Testis (tissue), 3 donors: ENCODE data around the gene IL36B. TPM values are rescaled to one million over a fixed set of nuclear protein-coding genes. Genes with fewer than 3 reads are reported as not detected.

ENCODE experiments used
- DNase-seq: peaks from one replicate; pipeline ENCODE4 v3.0.0-alpha.2; 2019
- H3K27ac ChIP-seq, 2 donors: fragments of 200-600 bp; sonication (generic); one replicate each; pipeline ENCODE4 v1.5.1; 2019
- H3K27me3 ChIP-seq: fragments of 200-600 bp; sonication (generic); one replicate; pipeline ENCODE4 v1.5.1; 2019
- H3K36me3 ChIP-seq: fragments of 200-600 bp; sonication (generic); one replicate; pipeline ENCODE4 v1.5.1; 2017; ENCODE audit warnings: low read depth; ENCODE audit errors: missing control alignments
- H3K4me1 ChIP-seq: fragments of 200-600 bp; sonication (generic); one replicate; pipeline ENCODE4 v1.5.1; 2019
- H3K4me3 ChIP-seq, 2 donors: fragments of 200-600 bp; sonication (generic); one replicate each; pipeline ENCODE4 v1.5.1; 2017 to 2019
- H3K9me3 ChIP-seq: fragments of 200-600 bp; sonication (generic); one replicate; pipeline ENCODE4 v1.5.1; 2017
- CTCF ChIP-seq, 3 experiments: fragments of 450-650 bp in 2 of 3; fragments of 200-600 bp in 1 of 3; sonication (generic) in 1 of 3; IDR thresholded peaks; one replicate each; pipeline ENCODE4 v1.5.1; 2016 to 2019; ENCODE audit warnings: antibody characterized with exemption in 3 of 3, mild to moderate bottlenecking in 2 of 3, moderate library complexity in 1 of 3
- POLR2A ChIP-seq: fragments of 450-650 bp; IDR thresholded peaks from one replicate; pipeline ENCODE4 v1.6.1; 2017; ENCODE audit warnings: antibody characterized with exemption, mild to moderate bottlenecking, moderate library complexity
- WGBS, 2 donors: methylation state at CpG; one replicate each; pipeline ENCODE4 v1.1.5; 2018; 5-methylcytosine and 5-hydroxymethylcytosine counted together
- intact Hi-C: fragments of 100-400 bp; cut with DNase I; formaldehyde crosslinking; loops from one replicate; pipeline ENCODE4 v1.15.1; 2023; ENCODE audit warnings: low total_unique reads
- polyA plus RNA-seq: library from polyadenylated mRNA; stranded (reverse); fragments of 350-450 nt; fragmentation: Illumina TruSeq; extraction: RNeasy Lipid Tissue Mini Kit (QIAGEN cat#74804); gene quantifications from one replicate; pipeline ENCODE4 v1.2.3, GENCODE V29; 2014; ENCODE audit warnings: low read depth, low replicate concordance; ENCODE audit not compliant: insufficient read depth
- total RNA-seq, 2 donors: library from RNA; depleted of rRNA; stranded (reverse); fragments of >200 nt; gene quantifications; one replicate each; pipeline ENCODE4 v1.2.3, GENCODE V29; 2016

The IL36B gene
- total and polyA plus RNA-seq, 3 donors from 2014 or later: not detected

DNA sequence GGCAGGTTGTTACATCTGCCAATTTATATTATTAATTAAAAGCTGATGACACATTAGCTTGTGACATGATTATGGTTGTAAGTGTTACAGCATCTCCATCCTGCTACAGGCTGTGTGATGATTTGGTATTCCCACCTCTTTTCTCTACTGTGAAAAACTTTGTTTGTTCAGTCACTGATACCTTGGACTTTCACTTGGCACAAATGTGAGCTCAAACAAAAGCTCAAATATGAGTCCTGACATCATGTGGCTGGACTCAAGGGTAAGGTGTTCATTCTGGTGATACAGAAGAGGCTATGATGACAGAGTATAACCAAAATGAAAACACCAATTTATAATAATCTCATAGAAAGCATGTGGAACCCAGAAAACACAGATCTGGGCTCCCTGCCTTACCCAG lies 58.8 kb downstream of the IL36B start:
- Histone ChIP-seq H3K36me3 (no peaks in the 10 kb centered on the region), H3K4me1 (no peaks in the 10 kb centered on the region), H3K27me3 (no peaks in the 10 kb centered on the region), H3K4me3 (no peak overlapping the region), H3K9me3 (no peaks in the 10 kb centered on the region), H3K27ac (no peak overlapping the region)
- TF ChIP-seq CTCF (IDR thresholded peaks at IDR 0.05) (no peak), POLR2A (no peak)
- intact Hi-C loops: no loop called here
- no peak for DNase-seq

DNA sequence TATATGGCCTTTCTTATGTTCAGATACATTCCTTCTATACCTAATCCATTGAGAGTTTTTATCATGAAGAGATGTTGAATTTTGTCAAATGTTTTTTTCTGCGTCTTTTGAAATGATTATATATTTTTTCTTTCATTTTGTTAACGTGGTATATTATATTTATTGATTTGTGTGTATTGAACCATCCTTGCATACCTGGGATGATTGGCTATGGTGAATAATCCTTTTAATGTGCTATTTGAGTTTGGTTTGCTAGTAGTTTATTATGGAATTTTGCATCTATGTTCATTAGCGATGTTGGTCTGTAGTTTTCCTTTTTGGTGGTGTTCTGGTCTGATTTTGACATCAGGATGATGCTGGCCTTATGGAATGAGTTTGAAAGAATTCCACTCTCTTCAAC lies 63.1 kb downstream of the IL36B start:
- Histone ChIP-seq H3K9me3 (no peaks in the 10 kb centered on the region), H3K4me3 (no peak overlapping the region), H3K27me3 (no peaks in the 10 kb centered on the region), H3K27ac (no peak overlapping the region), H3K4me1 (no peaks in the 10 kb centered on the region), H3K36me3 (no peaks in the 10 kb centered on the region)
- 72 to 75% methylated on average over 3 of the region's 3 CpGs for WGBS, 2 donors
- DNase-seq: no peak
- no peak for TF ChIP-seq POLR2A
- no peak for TF ChIP-seq CTCF (IDR thresholded peaks at IDR 0.05)
- intact Hi-C loops: no loop called here

DNA sequence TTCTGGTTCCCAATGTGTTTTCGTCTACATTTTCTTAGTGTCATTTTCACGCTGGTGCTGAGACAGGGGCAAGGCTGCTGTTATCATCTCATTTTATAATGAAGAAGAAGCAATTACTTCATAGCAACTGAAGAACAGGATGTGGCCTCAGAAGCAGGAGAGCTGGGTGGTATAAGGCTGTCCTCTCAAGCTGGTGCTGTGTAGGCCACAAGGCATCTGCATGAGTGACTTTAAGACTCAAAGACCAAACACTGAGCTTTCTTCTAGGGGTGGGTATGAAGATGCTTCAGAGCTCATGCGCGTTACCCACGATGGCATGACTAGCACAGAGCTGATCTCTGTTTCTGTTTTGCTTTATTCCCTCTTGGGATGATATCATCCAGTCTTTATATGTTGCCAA lies 67.6 kb downstream of the IL36B start:
- no peaks in the 10 kb centered on the region for H3K36me3 ChIP-seq
- H3K27ac ChIP-seq: no peak overlapping the region
- no peak for DNase-seq
- WGBS, 2 donors: 95 to 96% methylated on average over 5 of the region's 5 CpGs
- H3K4me3 ChIP-seq: no peak overlapping the region
- intact Hi-C loops: no loop called here
- no peaks in the 10 kb centered on the region for H3K27me3 ChIP-seq
- no peaks in the 10 kb centered on the region for H3K4me1 ChIP-seq
- no peaks in the 10 kb centered on the region for H3K9me3 ChIP-seq
- TF ChIP-seq CTCF (IDR thresholded peaks at IDR 0.05): no peak
- TF ChIP-seq POLR2A: no peak

GRCh38 chr2:112980537-112980936 lies 72.1 kb downstream of the IL36B start:
- H3K36me3 ChIP-seq: no peaks in the 10 kb centered on the region
- TF ChIP-seq POLR2A (no peak), CTCF (IDR thresholded peaks at IDR 0.05) (no peak)
- no peaks in the 10 kb centered on the region for H3K4me1 ChIP-seq
- no peak overlapping the region for H3K27ac ChIP-seq
- no peaks in the 10 kb centered on the region for H3K27me3 ChIP-seq
- 67 to 76% methylated on average over 1 of the region's 1 CpG for WGBS, 2 donors
- no peak overlapping the region for H3K4me3 ChIP-seq
- H3K9me3 ChIP-seq: no peaks in the 10 kb centered on the region
- DNase-seq: no peak
- intact Hi-C loops: no loop called here

DNA sequence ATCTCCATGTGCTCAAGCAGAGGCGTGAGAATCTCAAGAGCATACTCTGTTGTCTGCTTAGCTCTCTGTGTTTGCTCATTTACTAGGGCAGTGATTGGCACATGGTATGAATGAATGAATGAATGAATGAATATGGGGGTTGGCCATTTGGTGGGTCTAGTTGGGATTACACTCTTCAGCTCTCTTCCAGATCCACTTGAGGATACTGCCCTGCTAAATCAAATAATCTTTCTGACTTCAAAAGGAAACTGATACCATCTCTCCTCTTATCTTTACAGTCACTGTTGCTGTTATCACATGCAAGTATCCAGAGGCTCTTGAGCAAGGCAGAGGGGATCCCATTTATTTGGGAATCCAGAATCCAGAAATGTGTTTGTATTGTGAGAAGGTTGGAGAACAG lies 72.9 kb downstream of the IL36B start:
- intact Hi-C loops: no loop called here
- Histone ChIP-seq H3K27ac (no peak overlapping the region), H3K36me3 (no peaks in the 10 kb centered on the region), H3K9me3 (no peaks in the 10 kb centered on the region), H3K27me3 (no peaks in the 10 kb centered on the region), H3K4me1 (no peaks in the 10 kb centered on the region), H3K4me3 (no peak overlapping the region)
- WGBS, 2 donors: 100% methylated on average over 1 of the region's 1 CpG
- TF ChIP-seq POLR2A: no peak
- no peak for TF ChIP-seq CTCF (IDR thresholded peaks at IDR 0.05)
- DNase-seq: no peak
